Common myeloid progenitor, CD34-positive (primary cell): ENCODE measurements around the gene SPDYC.

Experiments
- CTCF ChIA-PET: fragments of 350-600 bp; sonication (Branson Sonifier 250); formaldehyde crosslinking; loops from one replicate; lab custom pipeline; 2021; ENCODE audit warnings: antibody characterized with exemption; lab: Charles Lee
- POLR2A ChIA-PET: fragments of 350-600 bp; sonication (Branson Sonifier 250); formaldehyde crosslinking; loops from one replicate; lab custom pipeline; 2021; ENCODE audit warnings: antibody characterized with exemption; lab: Charles Lee
- DNase-seq, 3 donors: peaks; one replicate each; pipeline versions ENCODE4 v3.0.0 to v3.0.0-alpha.2; 2013
- H3K27ac ChIP-seq, 2 experiments: 1 replicate in 1 of 2; 2 replicates in 1 of 2; pipeline ENCODE4 v1.7.0; 2013; ENCODE audit warnings: inconsistent platforms in 2 of 2, low read length in 2 of 2, mild to moderate bottlenecking in 2 of 2, low read depth in 1 of 2, moderate library complexity in 1 of 2; ENCODE audit not compliant: severe bottlenecking in 2 of 2, insufficient read depth in 1 of 2, poor library complexity in 1 of 2
- H3K27me3 ChIP-seq, 5 experiments: replicated peaks in 2 of 5; 1 replicate in 3 of 5; 2 replicates in 2 of 5; pipeline versions ENCODE4 v1.6.1 to v1.7.0; 2013; ENCODE audit warnings: low read length in 4 of 5, mild to moderate bottlenecking in 2 of 5, moderate library complexity in 2 of 5, inconsistent platforms in 1 of 5; ENCODE audit not compliant: insufficient read depth in 5 of 5, control insufficient read depth in 4 of 5
- H3K36me3 ChIP-seq, 4 experiments: 1 replicate in 2 of 4; 2 replicates in 2 of 4; pipeline versions ENCODE4 v1.6.1 to v1.7.0; 2013; ENCODE audit warnings: low read length in 3 of 4, control low read depth in 1 of 4, mild to moderate bottlenecking in 1 of 4; ENCODE audit not compliant: control insufficient read depth in 4 of 4, insufficient read depth in 4 of 4
- H3K4me1 ChIP-seq, 4 experiments: 1 replicate in 3 of 4; 2 replicates in 1 of 4; pipeline versions ENCODE4 v1.6.1 to v1.7.1; 2013; ENCODE audit warnings: low read length in 3 of 4, mild to moderate bottlenecking in 3 of 4, control low read depth in 1 of 4, inconsistent platforms in 1 of 4, moderate library complexity in 1 of 4; ENCODE audit not compliant: control insufficient read depth in 4 of 4, insufficient read depth in 4 of 4; ENCODE audit errors: control extremely low read depth in 1 of 4
- H3K4me3 ChIP-seq, 7 experiments: 1 replicate in 4 of 7; 2 replicates in 3 of 7; pipeline versions ENCODE4 v1.5.1 to v1.7.0; 2013; ENCODE audit warnings: mild to moderate bottlenecking in 7 of 7, low read length in 6 of 7, moderate library complexity in 6 of 7, inconsistent platforms in 2 of 7, low read depth in 2 of 7, control low read depth in 1 of 7; ENCODE audit not compliant: insufficient read depth in 4 of 7, control insufficient read depth in 1 of 7; ENCODE audit errors: extremely low read depth in 1 of 7
- H3K9me3 ChIP-seq, 5 experiments: 1 replicate in 4 of 5; 2 replicates in 1 of 5; pipeline versions ENCODE4 v1.6.1 to v1.7.1; 2013; ENCODE audit warnings: low read length in 4 of 5, mild to moderate bottlenecking in 2 of 5, inconsistent platforms in 1 of 5, low read depth in 1 of 5, moderate library complexity in 1 of 5; ENCODE audit not compliant: control insufficient read depth in 4 of 5, insufficient read depth in 2 of 5; ENCODE audit errors: control extremely low read depth in 1 of 5
- WGBS: methylation state at CpG from one replicate; pipeline ENCODE4 v1.1.5; 2013; ENCODE audit not compliant: insufficient coverage; 5-methylcytosine and 5-hydroxymethylcytosine counted together

Gene SPDYC

DNA sequence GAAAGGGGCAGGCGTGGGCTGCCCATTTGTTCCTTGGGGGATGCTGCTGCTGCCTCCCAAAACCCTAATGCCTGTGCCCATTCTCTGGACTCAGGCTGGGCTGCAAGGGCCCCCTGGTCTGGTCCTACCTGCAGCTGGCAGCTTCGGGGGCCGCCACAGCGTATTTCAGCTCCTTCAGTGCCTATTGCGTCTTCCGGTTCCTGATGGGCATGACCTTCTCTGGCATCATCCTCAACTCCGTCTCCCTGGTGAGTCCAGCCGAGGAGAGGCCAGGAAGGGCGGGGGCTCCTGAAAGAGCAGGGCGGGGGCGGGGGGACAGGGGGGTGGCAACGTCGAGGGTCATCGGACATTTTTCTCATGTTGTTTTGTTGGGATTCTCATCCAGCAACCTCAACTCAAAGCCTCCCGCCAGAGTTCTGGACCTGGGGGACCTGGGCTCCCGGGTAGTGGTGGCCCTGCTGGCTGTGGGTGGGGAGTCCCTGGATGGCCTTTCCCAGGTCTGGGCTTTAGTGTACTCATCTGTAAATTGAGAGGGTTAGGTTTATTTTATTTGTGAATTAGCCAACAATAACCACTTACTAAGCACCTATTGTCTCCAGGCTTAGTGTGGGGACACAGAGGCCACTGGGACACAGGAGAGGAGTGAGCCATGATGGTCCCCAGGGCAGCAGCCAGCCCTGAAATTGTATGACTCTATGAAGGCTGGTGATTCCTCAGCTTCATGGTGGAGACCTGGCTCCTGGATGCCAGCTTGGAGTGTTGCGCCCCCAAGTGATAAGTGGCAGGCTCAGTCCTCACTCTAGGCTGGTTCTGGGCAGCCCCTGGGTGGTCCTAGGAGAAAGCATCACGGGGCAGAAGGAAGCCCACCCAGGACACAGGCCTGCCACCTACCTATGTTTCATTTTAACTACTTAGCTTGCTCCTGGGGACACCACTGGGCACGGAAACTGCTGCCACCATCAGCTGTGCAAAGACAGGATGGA, 47.7 kb downstream of the SPDYC start:
- Histone ChIP-seq H3K9me3 (no peaks in the 10 kb centered on the region), H3K27ac (no peak overlapping the region), H3K4me1 (peaks cover 5 to 74% (median 43%) of the 10 kb centered on the region in 4 experiments), H3K27me3 (no peaks in the 10 kb centered on the region), H3K36me3 (no peaks in the 10 kb centered on the region), H3K4me3 (no peak overlapping the region)
- POLR2A ChIA-PET: no interaction called here
- DNase-seq: no peak
- WGBS: 100% methylated on average over 11 of the region's 19 CpGs
- CTCF ChIA-PET: interaction anchor here (1.1 to 14.2 kb wide), 3 partner anchors 13 to 300 kb away, joined by 3 to 166 read pairs (median 3); no protein-coding TSS in a partner anchor

DNA sequence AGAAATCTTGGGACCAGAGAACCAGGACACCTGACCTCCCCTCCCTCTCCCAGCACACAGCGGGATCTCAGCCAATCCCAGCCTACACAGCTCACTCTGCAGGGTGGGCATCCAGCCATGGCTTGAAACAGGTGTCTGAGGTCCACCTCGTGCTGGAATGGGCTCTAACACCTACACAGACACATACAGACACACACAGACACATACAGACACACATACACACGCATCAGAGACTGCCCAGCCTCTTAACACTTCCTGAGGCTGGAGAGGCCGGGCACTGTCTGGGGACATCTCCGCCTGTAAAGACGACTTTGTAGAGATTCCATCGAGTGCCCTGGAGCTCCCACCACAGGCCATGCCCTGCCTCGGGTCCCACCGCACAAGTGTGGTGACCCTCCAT, 48.4 kb downstream of the SPDYC start:
- 92% methylated on average over 6 of the region's 9 CpGs for WGBS
- Histone ChIP-seq H3K27ac (no peak overlapping the region), H3K9me3 (no peaks in the 10 kb centered on the region), H3K36me3 (no peaks in the 10 kb centered on the region), H3K27me3 (no peaks in the 10 kb centered on the region), H3K4me3 (no peak overlapping the region), H3K4me1 (peaks cover 5 to 74% (median 44%) of the 10 kb centered on the region in 4 experiments)
- DNase-seq: no peak
- CTCF ChIA-PET: interaction anchor here (0.6 to 14.2 kb wide), 4 partner anchors 12 to 301 kb away, joined by 3 to 166 read pairs (median 3); no protein-coding TSS in a partner anchor
- POLR2A ChIA-PET: no interaction called here

DNA sequence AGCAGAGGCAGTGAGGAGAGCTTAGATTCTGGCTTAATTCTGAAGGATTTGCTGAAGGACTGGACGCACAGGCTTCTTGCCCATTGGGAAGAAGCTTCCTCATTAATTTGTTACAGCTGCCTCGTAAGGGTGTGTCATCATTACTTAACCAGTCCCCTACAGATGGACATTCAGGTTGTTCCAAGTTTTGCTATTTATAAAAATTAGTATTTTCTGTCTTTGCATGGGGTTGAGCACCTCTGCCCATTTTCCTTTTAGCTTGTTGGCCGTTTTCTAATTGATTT, 49.8 kb downstream of the SPDYC start:
- ChIA-PET POLR2A (no interaction called here), CTCF (interaction anchor here (0.9 to 14.2 kb wide), 4 partner anchors 8 to 97 kb away, joined by 3 to 166 read pairs (median 14); no protein-coding TSS in a partner anchor)
- 67% methylated on average over 1 of the region's 3 CpGs for WGBS
- Histone ChIP-seq H3K9me3 (no peaks in the 10 kb centered on the region), H3K4me1 (peaks cover 5 to 66% (median 32%) of the 10 kb centered on the region in 4 experiments), H3K27me3 (no peaks in the 10 kb centered on the region), H3K36me3 (no peaks in the 10 kb centered on the region), H3K27ac (no peak overlapping the region), H3K4me3 (no peak overlapping the region)
- no peak for DNase-seq

DNA sequence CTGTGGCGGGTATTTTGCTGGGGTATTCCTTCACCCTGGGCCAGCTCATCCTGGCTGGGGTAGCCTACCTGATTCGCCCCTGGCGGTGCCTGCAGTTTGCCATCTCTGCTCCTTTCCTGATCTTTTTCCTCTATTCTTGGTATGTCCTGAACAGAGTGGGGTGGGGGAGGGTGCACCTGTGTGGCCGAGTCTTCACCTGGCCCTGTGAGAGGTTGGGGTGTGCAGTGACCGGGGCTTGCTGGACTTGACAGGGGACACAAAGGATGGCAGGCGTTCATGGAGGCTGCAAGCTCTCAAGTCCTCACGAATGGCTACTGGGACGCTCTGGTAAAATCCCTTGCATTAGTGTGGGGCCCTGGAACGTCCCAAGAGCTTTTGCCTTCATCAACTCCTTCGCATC, 51.0 kb downstream of the SPDYC start:
- H3K36me3 ChIP-seq: no peaks in the 10 kb centered on the region
- POLR2A ChIA-PET: no interaction called here
- H3K4me1 ChIP-seq: peaks cover 5 to 68% (median 39%) of the 10 kb centered on the region in 4 experiments
- no peak for DNase-seq
- H3K9me3 ChIP-seq: no peaks in the 10 kb centered on the region
- H3K4me3 ChIP-seq: no peak overlapping the region
- 100% methylated on average over 6 of the region's 10 CpGs for WGBS
- no peaks in the 10 kb centered on the region for H3K27me3 ChIP-seq
- H3K27ac ChIP-seq: no peak overlapping the region
- CTCF ChIA-PET: interaction anchor here (0.6 to 14.2 kb wide), 4 partner anchors 9 to 32 kb away, joined by 3 to 166 read pairs (median 14); no protein-coding TSS in a partner anchor
